Measurements from ENCODE around the gene FOLR3. TPM values are rescaled to one million over a fixed set of nuclear protein-coding genes. Genes with fewer than 3 reads are reported as not detected.

The FOLR3 gene
- total RNA-seq, 1 donor from 2014 or later: 1.7 TPM

- Histone ChIP-seq H3K9me3 (replicated peaks) (no peaks in the 10 kb centered on the region), H3K36me3 (no peaks in the 10 kb centered on the region), H3K4me3 (no peak overlapping the region), H3K27me3 (ENCODE audit: low read depth) (peaks cover 15% of the 10 kb centered on the region), H3K27ac (replicated peaks) (no peak overlapping the region), H3K4me1 (no peaks in the 10 kb centered on the region)
- no peak for TF ChIP-seq CTCF (IDR thresholded peaks at IDR 0.05; ENCODE audit: borderline replicate concordance)
- intact Hi-C loops (cut with micrococcal nuclease): no loop called here
- DNase-seq: no peak
Observed at GRCh38 chr11:72124046-72124445, 11.5 kb upstream of the FOLR3 start.

- TF ChIP-seq CTCF (IDR thresholded peaks at IDR 0.05; ENCODE audit: borderline replicate concordance): no peak
- H3K4me3 ChIP-seq: no peak overlapping the region
- H3K9me3 ChIP-seq (replicated peaks): no peaks in the 10 kb centered on the region
- H3K27ac ChIP-seq (replicated peaks): no peak overlapping the region
- intact Hi-C loops (cut with micrococcal nuclease): no loop called here
- peaks cover 9% of the 10 kb centered on the region for H3K27me3 ChIP-seq (ENCODE audit: low read depth)
- no peak for DNase-seq
- H3K36me3 ChIP-seq: no peaks in the 10 kb centered on the region
- no peaks in the 10 kb centered on the region for H3K4me1 ChIP-seq
Observed at GRCh38 chr11:72125956-72126355, 9.6 kb upstream of the FOLR3 start.

GRCh38 chr11:72127923-72128322 is 7.6 kb upstream of the FOLR3 start:
- no peaks in the 10 kb centered on the region for H3K36me3 ChIP-seq
- H3K4me3 ChIP-seq: no peak overlapping the region
- H3K9me3 ChIP-seq (replicated peaks): no peaks in the 10 kb centered on the region
- no peak for TF ChIP-seq CTCF (IDR thresholded peaks at IDR 0.05; ENCODE audit: borderline replicate concordance)
- intact Hi-C loops (cut with micrococcal nuclease): no loop called here
- peaks cover 6% of the 10 kb centered on the region for H3K27me3 ChIP-seq (ENCODE audit: low read depth)
- no peak for DNase-seq
- H3K4me1 ChIP-seq: no peaks in the 10 kb centered on the region
- H3K27ac ChIP-seq (replicated peaks): no peak overlapping the region

- DNase-seq: no peak
- no peaks in the 10 kb centered on the region for H3K36me3 ChIP-seq
- peaks cover 9% of the 10 kb centered on the region for H3K27me3 ChIP-seq (ENCODE audit: low read depth)
- intact Hi-C loops (cut with micrococcal nuclease): no loop called here
- no peak overlapping the region for H3K4me3 ChIP-seq
- H3K4me1 ChIP-seq: no peaks in the 10 kb centered on the region
- H3K9me3 ChIP-seq (replicated peaks): no peaks in the 10 kb centered on the region
- no peak for TF ChIP-seq CTCF (IDR thresholded peaks at IDR 0.05; ENCODE audit: borderline replicate concordance)
- no peak overlapping the region for H3K27ac ChIP-seq (replicated peaks)
Observed at GRCh38 chr11:72129381-72129780, 6.1 kb upstream of the FOLR3 start.

- no peaks in the 10 kb centered on the region for H3K9me3 ChIP-seq (replicated peaks)
- DNase-seq: no peak
Observed at GRCh38 chr11:72132646-72133045, 2.9 kb upstream of the FOLR3 start.

More at GRCh38 chr11:72132646-72133045, 2.9 kb upstream of the FOLR3 start:
- intact Hi-C loops (cut with micrococcal nuclease): no loop called here
- TF ChIP-seq CTCF (IDR thresholded peaks at IDR 0.05; ENCODE audit: borderline replicate concordance): no peak
- Histone ChIP-seq H3K36me3 (no peaks in the 10 kb centered on the region), H3K4me3 (no peak overlapping the region), H3K4me1 (no peaks in the 10 kb centered on the region), H3K27ac (replicated peaks) (no peak overlapping the region), H3K27me3 (ENCODE audit: low read depth) (peaks cover 9% of the 10 kb centered on the region)

Data from left ventricle myocardium inferior (tissue), 1 donor.